Measurements from ENCODE around the gene GPAM.

GRCh38 chr10:112218036-112218390, 34.4 kb upstream of the GPAM start:
- TF ChIP-seq POLR2AphosphoS5 (IDR thresholded peaks at IDR 0.05; ENCODE audit: low read depth, low read length) (no peak), POLR2A (IDR thresholded peaks at IDR 0.05; ENCODE audit: low read depth, low read length) (no peak), TAF1 (IDR thresholded peaks at IDR 0.05; ENCODE audit: low read depth, low read length) (no peak)
